DMS 273 treated with DMSO at 0.1 percent for 48 hours (cell line): ENCODE data around the gene CPA5.

Experiments
- DNase-seq: peaks from one replicate; lab custom pipeline; 2025; lab: John Stamatoyannopoulos, UW

The CPA5 gene

GRCh38 chr7:130332259-130333053 lies 12.2 kb upstream of the CPA5 start:
- DNase-seq = no peak

DNA sequence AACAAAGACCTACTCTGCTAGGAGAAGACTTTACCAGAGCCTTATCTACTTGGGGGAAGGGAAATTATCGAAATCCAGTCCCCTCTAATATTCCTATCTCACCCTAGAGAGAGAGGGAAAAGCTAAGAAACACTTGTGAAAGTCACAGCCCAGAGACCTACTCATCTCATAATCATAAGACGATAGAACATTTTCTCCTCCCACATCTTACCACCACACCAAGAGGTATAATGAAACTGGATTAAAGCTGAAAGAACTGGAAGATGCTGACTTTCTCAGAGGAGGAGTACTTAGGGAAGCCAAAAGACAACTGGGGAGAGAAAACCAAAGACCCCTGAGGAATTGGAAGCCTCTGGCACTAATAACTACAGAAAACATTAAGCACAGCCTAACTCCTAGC lies 10.8 kb upstream of the CPA5 start:
- no peak for DNase-seq

GRCh38 chr7:130334274-130334673 lies 10.3 kb upstream of the CPA5 start:
- no peak for DNase-seq

GRCh38 chr7:130337410-130337971 lies 7.1 kb upstream of the CPA5 start:
- DNase-seq = no peak

DNA sequence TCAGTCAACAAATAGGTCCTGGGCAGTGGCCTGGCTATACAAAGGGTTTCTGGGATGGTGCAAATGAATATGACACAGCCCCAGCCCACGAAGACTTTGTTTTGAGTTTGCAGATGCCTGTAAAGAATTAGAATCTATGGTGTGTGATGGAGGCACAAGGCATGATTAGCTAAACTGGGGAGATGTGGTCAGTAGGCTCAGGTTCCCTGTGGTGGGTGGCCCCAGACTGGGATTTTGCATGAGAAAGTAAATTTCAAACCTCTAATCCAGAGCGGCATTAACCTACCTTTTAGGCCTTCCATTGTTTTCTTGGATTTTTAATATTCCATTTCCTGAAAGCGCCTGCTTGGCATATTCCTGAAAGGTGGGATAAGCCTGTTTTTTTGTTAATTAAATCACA lies 6.4 kb upstream of the CPA5 start:
- no peak for DNase-seq

DNA sequence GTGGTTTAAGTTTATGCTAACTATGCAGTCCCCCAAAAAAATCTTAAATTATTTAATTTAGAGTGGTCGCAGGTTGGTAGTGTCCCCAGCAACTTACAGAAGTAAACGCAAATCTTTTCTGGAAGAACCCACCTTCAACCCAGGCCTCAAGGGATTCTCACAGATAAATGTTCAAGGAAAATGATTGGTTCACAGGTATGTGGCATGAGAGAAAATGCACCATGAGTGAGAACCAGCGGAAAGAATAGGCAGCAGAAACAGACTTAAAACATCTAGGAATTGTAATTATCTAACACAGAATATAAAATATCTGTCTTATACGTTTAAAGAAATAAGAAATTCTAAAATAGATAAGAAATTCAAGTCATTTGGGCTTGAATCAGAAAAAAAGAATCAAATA lies 2.7 kb upstream of the CPA5 start:
- DNase-seq = no peak

- DNase-seq = no peak
These were observed 1.8 kb upstream of the CPA5 start for GRCh38 chr7:130342701-130343380.

DNA sequence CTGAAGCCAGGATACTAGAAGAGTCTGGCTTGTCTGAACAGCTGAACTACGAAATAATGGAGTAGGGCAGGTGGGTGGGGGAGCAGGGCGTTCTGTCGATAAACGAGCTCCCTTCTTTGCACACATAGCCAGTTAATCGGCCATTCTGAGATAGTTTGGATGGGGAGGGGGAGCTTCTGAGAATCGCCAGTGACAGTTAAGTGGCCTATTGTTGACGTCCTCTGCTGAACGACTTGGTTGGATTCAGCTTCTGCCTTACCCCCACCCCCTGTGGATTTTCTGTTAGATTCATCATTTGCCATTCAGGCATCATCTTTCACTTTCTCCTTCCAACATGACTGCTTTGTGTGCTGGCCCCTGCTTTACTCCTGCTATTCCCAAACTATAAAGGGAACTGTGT lies 520 bp downstream of the CPA5 start:
- DNase-seq = no peak

DNA sequence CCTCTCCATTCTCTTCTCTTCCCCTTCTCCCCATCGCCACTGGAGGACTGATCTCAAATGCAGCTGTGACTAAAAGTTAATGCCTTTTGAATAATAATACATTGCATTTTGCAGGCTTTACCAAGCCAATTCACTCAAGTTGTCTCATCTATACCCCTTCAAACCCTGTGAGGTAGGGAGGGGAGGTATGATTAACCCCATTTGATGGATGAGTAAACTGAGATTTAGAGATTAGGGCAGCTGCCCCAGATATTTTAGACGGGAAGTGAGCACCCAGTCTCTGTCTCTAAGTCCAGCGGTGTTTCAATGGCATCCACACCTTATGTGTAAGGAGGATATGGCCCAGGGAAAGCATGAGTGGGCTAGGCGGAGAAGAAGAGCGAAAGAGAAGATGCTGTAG lies 1.1 kb downstream of the CPA5 start:
- no peak for DNase-seq

DNA sequence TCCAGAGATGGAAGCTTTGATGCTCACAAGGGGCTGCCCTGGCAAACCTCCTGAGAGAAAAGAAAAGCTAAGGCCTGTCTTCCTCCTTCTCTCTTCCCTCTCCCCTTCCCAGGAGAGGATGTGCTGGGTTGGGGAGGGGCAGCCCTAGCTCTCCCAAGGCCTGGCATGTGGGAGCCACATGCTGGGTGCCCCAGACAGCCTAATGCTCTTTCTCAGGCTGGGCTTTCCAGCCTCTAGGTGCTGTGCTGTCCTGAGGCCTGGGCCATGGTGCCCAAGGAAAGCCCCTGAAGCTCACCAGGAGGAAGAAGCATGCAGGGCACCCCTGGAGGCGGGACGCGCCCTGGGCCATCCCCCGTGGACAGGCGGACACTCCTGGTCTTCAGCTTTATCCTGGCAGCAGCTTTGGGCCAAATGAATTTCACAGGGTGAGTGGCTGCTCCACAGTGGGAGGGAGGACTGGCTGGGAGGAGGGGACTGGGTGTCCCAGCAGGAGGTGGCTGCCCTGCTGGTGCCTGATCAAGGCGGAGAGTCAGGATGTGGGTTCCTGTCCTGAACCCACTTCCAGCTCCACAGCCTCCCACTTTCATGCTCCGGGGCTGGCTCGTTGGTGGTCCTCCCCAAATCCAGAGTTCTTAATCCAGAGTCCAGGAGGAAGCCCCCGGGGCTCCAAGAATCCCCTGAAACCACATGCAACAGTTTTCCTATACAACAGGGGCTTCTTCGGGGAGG lies 1.7 kb downstream of the CPA5 start:
- no peak for DNase-seq

- DNase-seq = no peak
These were observed 2.3 kb downstream of the CPA5 start for GRCh38 chr7:130346941-130347340.

DNA sequence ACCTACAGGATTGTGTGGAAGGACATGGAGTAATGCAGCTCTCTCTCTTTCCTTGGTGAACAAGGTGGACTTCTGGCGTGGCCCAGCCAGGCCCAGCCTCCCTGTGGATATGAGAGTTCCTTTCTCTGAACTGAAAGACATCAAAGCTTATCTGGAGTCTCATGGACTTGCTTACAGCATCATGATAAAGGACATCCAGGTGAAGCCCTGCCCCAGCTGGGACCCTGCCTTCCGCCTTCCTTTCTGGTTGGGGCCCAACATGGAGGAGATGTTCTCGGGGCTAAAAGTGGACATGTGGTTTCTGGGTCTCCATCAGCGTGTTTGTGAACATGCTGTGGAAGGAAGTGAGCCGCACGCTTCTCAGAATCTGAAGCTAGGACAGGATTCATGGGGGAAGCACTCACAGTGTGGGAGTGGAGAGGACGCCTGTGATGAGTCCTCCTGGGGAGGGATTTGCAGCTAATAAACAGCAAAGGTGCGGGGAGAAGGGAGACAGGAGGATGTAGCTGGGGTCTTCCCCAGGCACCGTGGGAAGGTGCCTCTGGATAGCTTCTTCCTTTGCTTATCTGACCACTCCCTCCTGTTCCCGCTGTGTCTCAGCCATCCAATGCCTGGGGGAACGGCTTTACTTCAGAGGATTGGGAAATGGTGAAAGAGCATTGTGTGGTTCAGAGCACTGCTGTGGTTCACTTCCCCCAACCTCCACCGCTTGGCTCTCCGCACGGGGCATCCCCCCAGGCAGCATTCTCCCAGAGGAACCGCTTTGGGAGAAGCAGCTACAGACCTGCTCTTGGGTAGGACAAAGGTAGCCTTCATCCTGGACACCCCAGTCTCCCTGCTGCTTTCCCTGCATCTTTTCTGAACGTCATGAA lies 5.5 kb downstream of the CPA5 start:
- no peak for DNase-seq

GRCh38 chr7:130350945-130351790 lies 6.6 kb downstream of the CPA5 start:
- no peak for DNase-seq

DNA sequence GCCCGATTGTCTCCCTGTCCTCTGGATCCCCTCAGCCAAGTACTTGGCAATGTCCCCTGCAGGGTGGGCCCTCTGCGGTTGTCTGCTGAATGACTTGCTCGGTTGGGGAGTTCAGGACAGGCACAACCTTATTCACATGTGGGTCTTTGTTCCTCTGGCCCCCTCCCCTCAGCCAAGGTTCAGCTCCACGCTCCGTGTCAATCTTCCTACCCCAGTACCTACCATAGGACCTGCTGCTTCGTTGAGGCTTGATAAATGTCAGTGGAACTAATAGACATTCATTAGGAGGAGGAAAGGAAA lies 7.1 kb downstream of the CPA5 start:
- no peak for DNase-seq

- DNase-seq = no peak
These were observed 7.8 kb downstream of the CPA5 start for GRCh38 chr7:130352194-130353074.

- no peak for DNase-seq
These were observed 8.6 kb downstream of the CPA5 start for GRCh38 chr7:130353196-130353595.

- DNase-seq = peak; percentile 57
These were observed 11.7 kb downstream of the CPA5 start for GRCh38 chr7:130356121-130356875.

DNA sequence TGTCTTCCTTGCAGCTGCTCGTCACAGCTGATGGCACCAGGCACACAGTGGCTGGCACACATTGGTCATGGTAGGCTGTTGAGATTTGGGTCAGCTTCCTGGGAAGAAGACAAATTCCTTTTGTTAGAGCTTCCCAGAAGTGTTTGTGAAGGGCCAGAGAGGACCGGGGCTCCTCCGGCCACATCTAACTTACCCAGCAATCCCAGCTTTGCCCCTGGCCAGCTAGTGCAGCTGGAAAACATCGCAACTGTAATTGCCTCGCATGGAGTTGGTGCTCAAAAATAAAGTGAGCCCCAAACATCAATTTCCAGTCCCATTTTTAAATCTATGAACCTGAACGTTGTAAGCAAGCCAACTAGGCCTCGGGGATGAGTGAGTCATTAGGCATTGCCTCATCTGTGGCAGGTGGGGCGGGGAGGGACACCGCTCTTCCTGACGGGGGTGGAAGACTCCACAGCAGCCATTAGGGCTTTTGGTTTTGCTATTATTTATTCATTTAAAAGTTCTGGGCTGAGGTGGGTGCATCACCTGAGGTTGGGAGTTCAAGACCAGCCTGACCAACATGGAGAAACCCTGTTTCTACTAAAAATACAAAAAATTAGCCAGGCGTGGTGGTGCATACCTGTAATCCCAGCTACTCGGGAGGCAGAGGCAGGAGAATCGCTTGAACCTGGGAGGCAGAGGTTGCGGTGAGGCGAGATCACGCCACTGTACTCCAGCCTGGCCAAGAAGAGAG lies 12.4 kb downstream of the CPA5 start:
- DNase-seq = peak; percentile 45

GRCh38 chr7:130358471-130358870 lies 13.9 kb downstream of the CPA5 start:
- no peak for DNase-seq
